ENCODE measurements around the gene DNAJC10.
"Not testable (repeated sequence)": the region's sequence is repeated elsewhere in the genome, so short reads cannot be mapped to it uniquely, and the experiment has no call there.

The DNAJC10 gene, protein sequence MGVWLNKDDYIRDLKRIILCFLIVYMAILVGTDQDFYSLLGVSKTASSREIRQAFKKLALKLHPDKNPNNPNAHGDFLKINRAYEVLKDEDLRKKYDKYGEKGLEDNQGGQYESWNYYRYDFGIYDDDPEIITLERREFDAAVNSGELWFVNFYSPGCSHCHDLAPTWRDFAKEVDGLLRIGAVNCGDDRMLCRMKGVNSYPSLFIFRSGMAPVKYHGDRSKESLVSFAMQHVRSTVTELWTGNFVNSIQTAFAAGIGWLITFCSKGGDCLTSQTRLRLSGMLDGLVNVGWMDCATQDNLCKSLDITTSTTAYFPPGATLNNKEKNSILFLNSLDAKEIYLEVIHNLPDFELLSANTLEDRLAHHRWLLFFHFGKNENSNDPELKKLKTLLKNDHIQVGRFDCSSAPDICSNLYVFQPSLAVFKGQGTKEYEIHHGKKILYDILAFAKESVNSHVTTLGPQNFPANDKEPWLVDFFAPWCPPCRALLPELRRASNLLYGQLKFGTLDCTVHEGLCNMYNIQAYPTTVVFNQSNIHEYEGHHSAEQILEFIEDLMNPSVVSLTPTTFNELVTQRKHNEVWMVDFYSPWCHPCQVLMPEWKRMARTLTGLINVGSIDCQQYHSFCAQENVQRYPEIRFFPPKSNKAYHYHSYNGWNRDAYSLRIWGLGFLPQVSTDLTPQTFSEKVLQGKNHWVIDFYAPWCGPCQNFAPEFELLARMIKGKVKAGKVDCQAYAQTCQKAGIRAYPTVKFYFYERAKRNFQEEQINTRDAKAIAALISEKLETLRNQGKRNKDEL

DNA sequence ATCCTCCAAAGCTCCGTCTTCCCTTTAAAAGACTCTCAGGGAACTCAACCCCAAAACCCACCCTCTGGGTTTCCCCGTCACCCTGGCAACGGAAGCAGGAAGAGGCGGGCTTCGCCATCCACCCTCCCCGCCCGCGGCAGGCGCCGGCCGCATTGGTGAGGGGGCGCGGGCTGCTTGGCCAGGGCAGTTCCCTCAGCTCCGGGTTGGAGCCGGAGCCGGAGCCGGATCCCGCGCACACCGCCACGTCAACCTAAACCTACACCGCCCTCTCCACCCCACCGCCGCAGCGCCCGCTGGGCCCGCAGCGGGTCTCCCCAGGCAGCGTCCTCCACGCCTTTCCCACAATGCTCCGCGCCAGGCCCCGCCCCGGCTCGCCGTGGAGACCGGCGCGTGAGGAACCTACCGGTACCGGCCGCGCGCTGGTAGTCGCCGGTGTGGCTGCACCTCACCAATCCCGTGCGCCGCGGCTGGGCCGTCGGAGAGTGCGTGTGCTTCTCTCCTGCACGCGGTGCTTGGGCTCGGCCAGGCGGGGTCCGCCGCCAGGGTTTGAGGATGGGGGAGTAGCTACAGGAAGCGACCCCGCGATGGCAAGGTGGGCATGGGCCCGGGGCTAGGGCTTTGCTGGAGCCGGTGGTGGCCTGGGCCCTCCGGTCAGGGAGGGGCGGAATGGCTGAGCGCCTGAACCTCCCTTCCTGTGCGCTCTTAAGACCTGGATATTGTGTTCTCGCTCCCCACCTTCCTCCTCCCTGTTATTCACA lies at the start of gene DNAJC10:
Gene DNAJC10, plus strand, starts transcription at position 366 of the 758 bp plus-strand sequence. CDS start 1,830 bp downstream, outside the sequence.
- Histone ChIP-seq H3K27me3 (ENCODE audit: control insufficient read depth, insufficient read depth, low read length) (no peaks in the 10 kb centered on the region), H3K4me3 (ENCODE audit: low read depth, low read length) (peak within 1 kb of the TSS; percentile 93), H3K27ac (ENCODE audit: low read depth, low read length) (peak within 1 kb of the TSS; percentile 89), H3K36me3 (ENCODE audit: control insufficient read depth, insufficient read depth, low read length) (peaks cover 36% of the 10 kb centered on the region), H3K9ac (ENCODE audit: low read depth, low read length) (peak within 1 kb of the TSS; percentile 88), H3K9me3 (ENCODE audit: control insufficient read depth, insufficient read depth, low read length) (no peaks in the 10 kb centered on the region), H3K4me1 (ENCODE audit: control insufficient read depth, insufficient read depth, low read length) (peaks cover 12% of the 10 kb centered on the region)

- no peak overlapping the region for H3K27ac ChIP-seq (ENCODE audit: low read depth, low read length)
- H3K4me3 ChIP-seq (ENCODE audit: low read depth, low read length), result no peak overlapping the region
- H3K9me3 ChIP-seq (ENCODE audit: control insufficient read depth, insufficient read depth, low read length), result no peaks in the 10 kb centered on the region
- H3K36me3 ChIP-seq (ENCODE audit: control insufficient read depth, insufficient read depth, low read length), result no peaks in the 10 kb centered on the region
- H3K4me1 ChIP-seq (ENCODE audit: control insufficient read depth, insufficient read depth, low read length), result no peaks in the 10 kb centered on the region
- H3K27me3 ChIP-seq (ENCODE audit: control insufficient read depth, insufficient read depth, low read length), result no peaks in the 10 kb centered on the region
- H3K9ac ChIP-seq (ENCODE audit: low read depth, low read length), result no peak overlapping the region
These were observed 49.3 kb upstream of the DNAJC10 start for GRCh38 chr2:182666674-182667314.

DNA sequence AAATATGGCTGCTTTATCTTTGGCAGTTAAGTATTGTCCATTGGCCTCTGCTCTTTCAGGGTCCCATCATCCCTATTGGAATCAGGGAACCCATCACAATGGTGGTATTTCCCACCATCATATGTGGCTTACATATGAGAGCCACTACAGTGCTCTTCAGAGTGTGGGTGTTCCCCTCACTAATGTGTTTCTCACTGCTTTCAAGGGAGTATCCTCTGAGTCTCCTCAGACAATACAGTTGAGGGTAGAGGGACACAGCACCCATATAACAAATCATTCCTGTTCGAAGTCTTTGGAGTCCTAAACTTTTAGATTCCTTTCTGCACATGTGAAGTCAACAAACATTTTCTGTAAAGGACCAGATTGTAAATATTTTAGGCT lies 48.8 kb upstream of the DNAJC10 start:
- Histone ChIP-seq H3K4me3 (ENCODE audit: low read depth, low read length) (no peak overlapping the region), H3K4me1 (ENCODE audit: control insufficient read depth, insufficient read depth, low read length) (no peaks in the 10 kb centered on the region)

GRCh38 chr2:182668671-182669070 lies 47.4 kb upstream of the DNAJC10 start:
- Histone ChIP-seq H3K4me3 (ENCODE audit: low read depth, low read length) (no peak overlapping the region), H3K4me1 (ENCODE audit: control insufficient read depth, insufficient read depth, low read length) (no peaks in the 10 kb centered on the region), H3K27me3 (ENCODE audit: control insufficient read depth, insufficient read depth, low read length) (no peaks in the 10 kb centered on the region), H3K36me3 (ENCODE audit: control insufficient read depth, insufficient read depth, low read length) (no peaks in the 10 kb centered on the region), H3K27ac (ENCODE audit: low read depth, low read length) (no peak overlapping the region), H3K9me3 (ENCODE audit: control insufficient read depth, insufficient read depth, low read length) (no peaks in the 10 kb centered on the region), H3K9ac (ENCODE audit: low read depth, low read length) (no peak overlapping the region)

More for the DNA sequence above, 48.8 kb upstream of the DNAJC10 start:
- no peaks in the 10 kb centered on the region for H3K36me3 ChIP-seq (ENCODE audit: control insufficient read depth, insufficient read depth, low read length)
- no peak overlapping the region for H3K9ac ChIP-seq (ENCODE audit: low read depth, low read length)
- no peaks in the 10 kb centered on the region for H3K27me3 ChIP-seq (ENCODE audit: control insufficient read depth, insufficient read depth, low read length)
- H3K27ac ChIP-seq (ENCODE audit: low read depth, low read length), result no peak overlapping the region
- no peaks in the 10 kb centered on the region for H3K9me3 ChIP-seq (ENCODE audit: control insufficient read depth, insufficient read depth, low read length)

- no peaks in the 10 kb centered on the region for H3K4me1 ChIP-seq (ENCODE audit: control insufficient read depth, insufficient read depth, low read length)
- H3K36me3 ChIP-seq (ENCODE audit: control insufficient read depth, insufficient read depth, low read length), result no peaks in the 10 kb centered on the region
- no peak overlapping the region for H3K4me3 ChIP-seq (ENCODE audit: low read depth, low read length)
- no peaks in the 10 kb centered on the region for H3K27me3 ChIP-seq (ENCODE audit: control insufficient read depth, insufficient read depth, low read length)
- no peak overlapping the region for H3K27ac ChIP-seq (ENCODE audit: low read depth, low read length)
- H3K9ac ChIP-seq (ENCODE audit: low read depth, low read length), result no peak overlapping the region
- no peaks in the 10 kb centered on the region for H3K9me3 ChIP-seq (ENCODE audit: control insufficient read depth, insufficient read depth, low read length)
These were observed 43.4 kb upstream of the DNAJC10 start for GRCh38 chr2:182672466-182673165.

DNA sequence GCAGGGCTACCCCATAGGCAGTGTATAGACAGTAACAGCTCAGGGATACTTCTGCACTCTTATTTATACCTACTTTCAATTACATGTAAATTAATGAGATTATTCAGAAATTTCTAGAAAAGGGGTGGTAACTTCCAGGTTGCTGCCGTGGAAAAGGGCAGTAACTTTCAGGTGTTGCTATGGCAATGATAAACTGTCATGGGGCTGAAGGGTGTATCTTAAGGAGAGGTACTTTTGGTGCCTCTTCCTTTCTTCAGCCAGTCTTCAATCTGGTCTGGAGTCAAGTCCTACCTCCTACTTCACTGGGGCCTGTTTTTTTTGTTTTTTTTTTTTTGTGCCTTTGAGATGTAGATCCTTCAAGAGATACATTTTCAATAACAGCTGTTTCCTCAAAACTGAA lies 35.2 kb upstream of the DNAJC10 start:
- peaks cover 2% of the 10 kb centered on the region; the same call in 1 of the 2 replicates for H3K9me3 ChIP-seq (ENCODE audit: control insufficient read depth, insufficient read depth, low read length)
- no peaks in the 10 kb centered on the region for H3K4me1 ChIP-seq (ENCODE audit: control insufficient read depth, insufficient read depth, low read length)
- no peak overlapping the region for H3K4me3 ChIP-seq (ENCODE audit: low read depth, low read length)
- no peak overlapping the region for H3K9ac ChIP-seq (ENCODE audit: low read depth, low read length)
- no peaks in the 10 kb centered on the region for H3K36me3 ChIP-seq (ENCODE audit: control insufficient read depth, insufficient read depth, low read length)
- no peak overlapping the region for H3K27ac ChIP-seq (ENCODE audit: low read depth, low read length)
- no peaks in the 10 kb centered on the region for H3K27me3 ChIP-seq (ENCODE audit: control insufficient read depth, insufficient read depth, low read length)

GRCh38 chr2:182682210-182682609 lies 33.8 kb upstream of the DNAJC10 start:
- no peak overlapping the region for H3K27ac ChIP-seq (ENCODE audit: low read depth, low read length)
- H3K27me3 ChIP-seq (ENCODE audit: control insufficient read depth, insufficient read depth, low read length), result no peaks in the 10 kb centered on the region
- peaks cover 10% of the 10 kb centered on the region for H3K9me3 ChIP-seq (ENCODE audit: control insufficient read depth, insufficient read depth, low read length)
- H3K4me1 ChIP-seq (ENCODE audit: control insufficient read depth, insufficient read depth, low read length), result no peaks in the 10 kb centered on the region
- no peak overlapping the region for H3K9ac ChIP-seq (ENCODE audit: low read depth, low read length)
- H3K4me3 ChIP-seq (ENCODE audit: low read depth, low read length), result no peak overlapping the region
- no peaks in the 10 kb centered on the region for H3K36me3 ChIP-seq (ENCODE audit: control insufficient read depth, insufficient read depth, low read length)

DNA sequence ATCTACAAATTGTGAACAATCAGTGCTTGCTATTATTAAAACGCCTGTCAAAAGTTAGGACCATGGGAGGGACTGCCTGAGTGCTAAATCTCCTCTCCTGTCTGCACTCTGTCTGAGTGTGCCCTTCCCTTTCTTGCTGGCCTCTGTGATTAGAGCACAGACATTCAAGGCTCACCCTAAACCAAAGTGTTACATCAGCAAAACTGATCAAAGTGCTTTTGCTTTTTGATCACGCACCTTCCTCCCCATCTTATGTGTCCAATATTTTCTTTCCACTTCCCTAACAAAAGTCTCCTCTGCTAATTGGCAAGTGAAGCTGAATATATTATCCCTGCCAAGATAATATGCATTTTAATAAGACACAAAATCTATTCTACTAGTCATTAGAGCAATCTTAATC lies 30.5 kb upstream of the DNAJC10 start:
- H3K4me1 ChIP-seq (ENCODE audit: control insufficient read depth, insufficient read depth, low read length), result no peaks in the 10 kb centered on the region
- no peak overlapping the region for H3K27ac ChIP-seq (ENCODE audit: low read depth, low read length)
- H3K36me3 ChIP-seq (ENCODE audit: control insufficient read depth, insufficient read depth, low read length), result no peaks in the 10 kb centered on the region
- H3K27me3 ChIP-seq (ENCODE audit: control insufficient read depth, insufficient read depth, low read length), result no peaks in the 10 kb centered on the region
- H3K4me3 ChIP-seq (ENCODE audit: low read depth, low read length), result no peak overlapping the region
- H3K9me3 ChIP-seq (ENCODE audit: control insufficient read depth, insufficient read depth, low read length), result peaks cover 10% of the 10 kb centered on the region
- no peak overlapping the region for H3K9ac ChIP-seq (ENCODE audit: low read depth, low read length)

DNA sequence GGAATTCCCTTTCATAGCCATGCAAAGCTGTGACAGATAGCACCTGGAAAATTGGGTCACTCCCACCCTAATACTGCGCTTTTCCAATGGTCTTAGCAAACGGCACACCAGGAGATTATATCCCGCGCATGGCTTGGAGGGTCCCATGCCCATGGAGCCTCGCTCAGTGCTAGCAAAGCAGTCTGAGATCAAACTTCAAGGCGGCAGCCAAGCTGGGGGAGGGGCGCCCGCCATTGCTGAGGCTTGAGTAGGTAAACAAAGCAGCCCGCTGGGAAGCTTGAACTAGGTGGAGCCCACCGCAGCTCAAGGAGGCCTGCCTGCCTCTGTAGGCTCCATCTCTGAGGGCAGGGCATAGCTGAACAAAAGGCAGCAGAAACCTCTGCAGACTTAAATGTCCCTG lies 29.3 kb upstream of the DNAJC10 start:
- H3K4me1 ChIP-seq (ENCODE audit: control insufficient read depth, insufficient read depth, low read length); H3K4me3 ChIP-seq (ENCODE audit: low read depth, low read length): not testable (repeated sequence)

DNA sequence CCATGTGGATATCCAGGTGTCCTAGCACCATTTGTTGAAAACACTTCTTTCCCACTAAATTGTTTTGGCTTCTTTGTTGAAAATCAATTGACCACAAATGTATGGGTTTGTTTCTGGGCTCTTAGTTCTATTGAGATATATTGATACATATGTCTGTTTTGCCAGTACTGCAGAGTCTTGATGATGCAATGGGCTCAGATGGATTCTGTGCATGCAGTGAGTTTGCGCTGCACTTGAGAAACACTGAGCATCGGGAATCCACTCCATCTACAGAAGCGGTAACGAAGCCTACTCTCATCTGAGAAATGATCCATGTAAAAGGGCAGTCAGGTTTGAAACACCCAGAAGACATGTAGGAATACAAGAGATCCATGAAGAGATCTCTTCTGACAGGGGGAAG lies 21.9 kb upstream of the DNAJC10 start:
- H3K36me3 ChIP-seq (ENCODE audit: control insufficient read depth, insufficient read depth, low read length), result no peaks in the 10 kb centered on the region
- H3K9me3 ChIP-seq (ENCODE audit: control insufficient read depth, insufficient read depth, low read length), result no peaks in the 10 kb centered on the region
- H3K27me3 ChIP-seq (ENCODE audit: control insufficient read depth, insufficient read depth, low read length), result no peaks in the 10 kb centered on the region
- H3K4me1 ChIP-seq (ENCODE audit: control insufficient read depth, insufficient read depth, low read length), result no peaks in the 10 kb centered on the region
- H3K9ac ChIP-seq (ENCODE audit: low read depth, low read length), result no peak overlapping the region
- no peak overlapping the region for H3K27ac ChIP-seq (ENCODE audit: low read depth, low read length)
- no peak overlapping the region for H3K4me3 ChIP-seq (ENCODE audit: low read depth, low read length)

More for the DNA sequence above, 29.3 kb upstream of the DNAJC10 start:
- not testable (repeated sequence) for H3K36me3 ChIP-seq (ENCODE audit: control insufficient read depth, insufficient read depth, low read length); H3K9ac ChIP-seq (ENCODE audit: low read depth, low read length); H3K9me3 ChIP-seq (ENCODE audit: control insufficient read depth, insufficient read depth, low read length); H3K27me3 ChIP-seq (ENCODE audit: control insufficient read depth, insufficient read depth, low read length); H3K27ac ChIP-seq (ENCODE audit: low read depth, low read length)

All from HUES48 (cell line).